Upper lobe of left lung (tissue), 4 donors: Measurements from ENCODE around the gene EBF3.

Experiments used
- POLR2A ChIP-seq, 4 donors: fragments of 450-650 bp; IDR thresholded peaks; one replicate each; pipeline ENCODE4 v1.5.1; 2016 to 2017; ENCODE audit warnings: antibody characterized with exemption in 4 of 4, mild to moderate bottlenecking in 2 of 4
- TF ChIP-seq, protein P1 (sequence below), 6 experiments: fragments of 450-650 bp in 4 of 6; fragments of 200-600 bp in 2 of 6; sonication (generic) in 2 of 6; IDR thresholded peaks; one replicate each; pipeline ENCODE4 v1.5.1; 2016 to 2019; ENCODE audit warnings: antibody characterized with exemption in 6 of 6

GRCh38 chr10:129926066-129927055 is 37.7 kb downstream of the EBF3 start:
- TF ChIP-seq POLR2A (IDR thresholded peaks at IDR 0.05), result no peak
- TF ChIP-seq, protein P1, sequence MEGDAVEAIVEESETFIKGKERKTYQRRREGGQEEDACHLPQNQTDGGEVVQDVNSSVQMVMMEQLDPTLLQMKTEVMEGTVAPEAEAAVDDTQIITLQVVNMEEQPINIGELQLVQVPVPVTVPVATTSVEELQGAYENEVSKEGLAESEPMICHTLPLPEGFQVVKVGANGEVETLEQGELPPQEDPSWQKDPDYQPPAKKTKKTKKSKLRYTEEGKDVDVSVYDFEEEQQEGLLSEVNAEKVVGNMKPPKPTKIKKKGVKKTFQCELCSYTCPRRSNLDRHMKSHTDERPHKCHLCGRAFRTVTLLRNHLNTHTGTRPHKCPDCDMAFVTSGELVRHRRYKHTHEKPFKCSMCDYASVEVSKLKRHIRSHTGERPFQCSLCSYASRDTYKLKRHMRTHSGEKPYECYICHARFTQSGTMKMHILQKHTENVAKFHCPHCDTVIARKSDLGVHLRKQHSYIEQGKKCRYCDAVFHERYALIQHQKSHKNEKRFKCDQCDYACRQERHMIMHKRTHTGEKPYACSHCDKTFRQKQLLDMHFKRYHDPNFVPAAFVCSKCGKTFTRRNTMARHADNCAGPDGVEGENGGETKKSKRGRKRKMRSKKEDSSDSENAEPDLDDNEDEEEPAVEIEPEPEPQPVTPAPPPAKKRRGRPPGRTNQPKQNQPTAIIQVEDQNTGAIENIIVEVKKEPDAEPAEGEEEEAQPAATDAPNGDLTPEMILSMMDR (IDR thresholded peaks at IDR 0.05), result no peak
